Raji (cell line): ENCODE data around the gene ZC2HC1C.

Source experiments
- POLR2A ChIP-seq: IDR thresholded peaks from 2 replicates; pipeline ENCODE4 v1.6.1; 2011; ENCODE audit warnings: low read depth, low read length, control low read depth; ENCODE audit not compliant: insufficient read depth

Gene ZC2HC1C

DNA sequence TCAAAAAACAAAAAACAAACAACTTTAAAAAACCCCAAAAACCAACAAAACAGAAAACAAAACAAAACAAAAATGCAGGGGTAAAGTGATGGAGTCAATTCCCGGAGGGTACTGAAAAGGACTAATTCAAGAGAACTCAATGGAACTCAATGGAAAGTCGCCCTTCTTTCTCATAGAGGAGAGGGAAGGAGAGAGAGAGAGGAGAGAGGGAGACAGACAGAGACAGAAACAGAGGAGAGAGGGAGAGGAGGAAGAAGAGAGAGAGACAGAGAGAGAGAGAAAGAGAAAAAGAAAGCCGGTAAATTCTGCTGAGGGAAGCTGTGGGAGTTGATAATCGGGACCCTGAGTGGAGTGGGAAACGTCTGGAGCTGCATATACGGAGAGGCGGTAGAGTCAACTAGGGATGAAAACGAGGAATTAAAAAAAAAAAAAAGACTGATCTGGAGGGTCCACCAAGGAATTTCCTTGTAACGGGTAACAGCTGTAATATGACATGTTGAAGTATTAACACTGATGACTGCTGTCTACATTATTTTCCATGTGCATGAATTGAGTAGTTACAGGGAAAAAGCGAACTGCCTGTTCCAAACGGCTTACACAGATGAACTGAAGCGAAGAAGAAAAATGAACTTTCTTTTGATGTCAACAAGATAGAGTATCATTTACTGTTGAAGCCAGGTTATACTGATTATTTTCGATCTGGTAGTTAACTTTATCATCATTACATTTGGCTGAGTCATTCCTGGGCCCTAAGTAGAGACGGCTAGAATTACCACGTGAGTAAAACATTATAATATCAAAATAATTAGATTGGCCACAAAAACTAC, 934 bp upstream of the ZC2HC1C start:
- TF ChIP-seq POLR2A: no peak

GRCh38 chr14:75069811-75070145, 337 bp downstream of the ZC2HC1C start:
- no peak for TF ChIP-seq POLR2A

GRCh38 chr14:75070383-75070782, 942 bp downstream of the ZC2HC1C start:
- no peak for TF ChIP-seq POLR2A

GRCh38 chr14:75077794-75078193, 8.4 kb downstream of the ZC2HC1C start:
- TF ChIP-seq POLR2A: no peak

- no peak for TF ChIP-seq POLR2A
Observed at GRCh38 chr14:75079521-75079920, 10.1 kb downstream of the ZC2HC1C start.

DNA sequence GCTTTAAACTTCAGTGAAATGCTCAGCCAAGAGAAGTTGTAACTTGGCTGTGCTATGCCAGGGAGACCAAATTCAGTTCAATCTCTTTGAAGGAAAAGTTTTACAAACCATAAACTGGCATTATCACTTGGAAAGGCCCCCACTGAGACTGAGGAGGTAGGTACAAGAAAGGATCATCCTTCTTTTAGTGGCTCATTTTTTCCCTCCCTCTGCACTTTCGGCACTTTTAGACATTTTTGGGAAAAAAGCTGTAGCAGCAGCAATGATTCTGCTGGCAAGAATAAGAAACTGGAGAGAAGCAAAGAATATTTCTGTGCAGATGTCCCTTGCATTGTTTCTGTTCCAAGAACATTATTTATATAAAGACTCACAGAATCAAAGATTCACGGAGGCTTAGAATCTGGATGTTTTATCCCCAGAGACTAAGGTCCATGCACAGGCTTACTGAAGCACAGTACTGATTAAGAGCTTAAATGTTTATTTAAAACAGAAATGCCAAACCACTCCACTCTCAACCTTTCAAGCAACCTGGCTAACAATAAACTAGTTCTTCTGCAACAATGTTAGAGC, 12.3 kb downstream of the ZC2HC1C start:
- TF ChIP-seq POLR2A: no peak

- TF ChIP-seq POLR2A: no peak
Observed at GRCh38 chr14:75083271-75083670, 13.8 kb downstream of the ZC2HC1C start.

DNA sequence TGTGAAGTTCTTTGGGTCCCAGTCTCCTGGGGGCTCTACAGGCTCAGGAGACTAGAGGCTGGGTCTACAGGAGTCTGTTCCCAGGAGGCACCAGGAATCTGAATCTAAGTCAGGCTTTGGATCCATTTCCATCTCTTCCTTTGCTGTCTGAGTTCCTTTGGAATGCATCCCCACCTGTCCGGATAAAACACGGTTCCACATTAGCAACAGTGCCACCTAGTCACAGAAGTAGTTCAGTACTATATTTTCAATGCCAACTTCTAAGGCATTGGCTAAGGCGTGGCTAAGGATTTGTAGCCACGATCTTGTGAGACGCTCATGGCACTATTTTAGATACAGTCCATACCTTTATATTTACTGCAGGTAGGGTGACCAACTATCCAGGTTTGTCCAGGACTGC, 15.1 kb downstream of the ZC2HC1C start:
- no peak for TF ChIP-seq POLR2A

DNA sequence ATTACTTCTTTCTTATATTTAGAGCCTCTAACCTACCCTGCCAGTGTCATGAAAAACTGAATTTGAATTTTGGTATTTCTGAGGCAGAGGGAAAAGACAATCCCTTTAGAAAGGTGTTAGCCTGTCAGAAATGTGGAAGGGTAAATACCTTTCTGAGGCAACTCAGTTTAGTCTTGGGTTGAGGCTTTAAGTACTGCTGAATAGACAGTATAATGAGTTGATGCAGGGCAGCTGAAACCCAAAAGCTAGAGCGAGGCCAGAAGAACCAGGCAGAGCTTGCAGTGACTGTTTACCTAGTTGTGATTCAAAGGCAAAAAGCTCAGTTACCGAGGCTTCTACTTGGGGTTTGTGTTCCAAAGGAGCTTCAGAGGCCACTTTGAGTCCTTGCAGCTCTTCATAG, 18.7 kb downstream of the ZC2HC1C start:
- TF ChIP-seq POLR2A: no peak

- no peak for TF ChIP-seq POLR2A
Observed at GRCh38 chr14:75088566-75089373, 19.3 kb downstream of the ZC2HC1C start.

DNA sequence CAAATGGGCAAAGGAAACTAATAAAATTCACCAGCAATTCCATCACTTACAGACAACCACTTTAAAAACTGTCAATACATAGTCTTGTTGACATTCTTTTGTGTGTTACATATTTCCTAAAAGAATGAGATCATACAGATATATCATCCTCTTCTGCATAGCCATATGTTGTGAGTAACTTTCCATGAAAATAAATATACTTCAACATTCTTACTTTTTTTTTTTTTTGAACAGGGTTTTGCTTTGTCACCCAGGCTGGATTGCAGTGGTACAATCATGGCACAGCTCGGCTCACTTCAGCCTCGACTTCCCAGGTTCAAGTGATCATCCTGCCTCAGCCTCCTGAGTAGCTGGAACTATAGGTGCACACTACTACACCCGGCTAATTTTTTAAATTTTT, 20.9 kb downstream of the ZC2HC1C start:
- no peak for TF ChIP-seq POLR2A

DNA sequence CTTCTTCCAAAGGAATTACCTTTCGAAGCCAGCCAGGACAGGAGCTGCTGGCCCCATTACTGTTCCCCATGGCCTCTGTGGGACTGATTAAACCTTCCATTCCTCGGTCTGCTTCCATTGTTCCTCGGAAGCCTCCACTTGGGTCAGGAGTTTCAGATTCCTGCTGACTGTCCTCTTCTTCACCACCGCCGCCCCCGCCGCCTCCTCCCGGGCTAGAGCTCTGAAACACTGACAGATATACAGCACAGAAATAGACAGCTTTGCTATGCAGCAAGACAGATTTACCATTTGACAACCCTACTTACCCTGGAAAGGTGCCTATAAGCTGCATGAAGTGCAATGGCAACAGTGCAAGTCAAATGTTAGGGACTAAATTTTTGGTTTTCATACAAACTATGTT, 21.8 kb downstream of the ZC2HC1C start:
- no peak for TF ChIP-seq POLR2A

GRCh38 chr14:75092698-75093097, 23.3 kb downstream of the ZC2HC1C start:
- TF ChIP-seq POLR2A: no peak

- TF ChIP-seq POLR2A: no peak
Observed at GRCh38 chr14:75094896-75095295, 25.5 kb downstream of the ZC2HC1C start.

- no peak for TF ChIP-seq POLR2A
Observed at GRCh38 chr14:75095690-75096089, 26.2 kb downstream of the ZC2HC1C start.

DNA sequence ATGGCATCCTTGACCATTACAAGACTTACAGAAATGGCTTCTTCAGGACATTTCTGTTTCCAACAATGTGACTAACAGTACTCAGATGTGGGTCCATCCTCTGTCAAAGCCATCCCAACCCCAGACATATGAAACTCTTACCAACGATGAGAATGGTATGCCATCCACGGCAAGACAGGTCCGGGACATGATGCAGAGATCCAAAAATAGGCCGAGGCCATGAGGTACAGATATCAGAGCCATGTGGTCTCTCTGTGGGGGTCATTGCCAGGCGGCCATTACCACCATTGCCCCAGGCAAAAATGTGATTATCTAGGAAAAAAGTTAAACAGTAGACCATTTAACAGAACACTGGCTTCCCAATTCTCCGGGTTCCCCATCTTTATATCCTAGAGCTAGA, 27.5 kb downstream of the ZC2HC1C start:
- TF ChIP-seq POLR2A: no peak
